Loucy (cell line): ENCODE measurements around the gene FPR1.

Experiments
- H2AFZ ChIP-seq: fragments of 200-600 bp; sonication (generic); 2 replicates; pipeline ENCODE4 v1.6.0; 2016; ENCODE audit warnings: antibody characterized with exemption, mild to moderate bottlenecking, low read length, moderate library complexity
- H3F3A ChIP-seq: fragments of 200-600 bp; 2 replicates; pipeline ENCODE4 v1.6.0; 2016; ENCODE audit warnings: antibody characterized with exemption, low read depth, mild to moderate bottlenecking
- H3K27me3 ChIP-seq: fragments of 200-600 bp; sonication (generic); 2 replicates; pipeline ENCODE4 v1.6.1; 2014; ENCODE audit warnings: low read length, mild to moderate bottlenecking; ENCODE audit not compliant: insufficient read depth, poor library complexity, severe bottlenecking
- H3K36me3 ChIP-seq: fragments of 200-600 bp; sonication (generic); 2 replicates; pipeline ENCODE4 v1.6.1; 2016; ENCODE audit warnings: low read length; ENCODE audit not compliant: insufficient read depth
- H3K4me1 ChIP-seq: fragments of 200-600 bp; sonication (generic); 2 replicates; pipeline ENCODE4 v1.5.1; 2014; ENCODE audit warnings: low read length, mild to moderate bottlenecking; ENCODE audit not compliant: insufficient read depth, poor library complexity, severe bottlenecking
- H3K4me2 ChIP-seq: fragments of 200-600 bp; sonication (generic); 2 replicates; pipeline ENCODE4 v1.6.0; 2014; ENCODE audit warnings: antibody characterized with exemption, low read length, low read depth, mild to moderate bottlenecking; ENCODE audit not compliant: poor library complexity, severe bottlenecking
- H3K4me3 ChIP-seq: fragments of 200-600 bp; sonication (generic); 2 replicates; pipeline ENCODE4 v1.5.1; 2014; ENCODE audit warnings: low read length, mild to moderate bottlenecking, mixed read lengths; ENCODE audit not compliant: poor library complexity, severe bottlenecking
- H3K79me2 ChIP-seq: fragments of 200-600 bp; sonication (generic); 2 replicates; pipeline ENCODE4 v1.6.1; 2014; ENCODE audit warnings: low read length; ENCODE audit not compliant: insufficient read depth
- H3K9ac ChIP-seq: fragments of 200-600 bp; sonication (generic); 2 replicates; pipeline ENCODE4 v1.6.0; 2014; ENCODE audit warnings: mild to moderate bottlenecking, low read depth, low read length, moderate library complexity; ENCODE audit not compliant: poor library complexity, severe bottlenecking
- H3K9me2 ChIP-seq: fragments of 200-600 bp; sonication (generic); replicated peaks from 2 replicates; pipeline ENCODE4 v1.6.1; 2016; ENCODE audit warnings: low read depth, low read length, mixed read lengths
- H3K9me3 ChIP-seq: fragments of 200-600 bp; sonication (generic); 2 replicates; pipeline ENCODE4 v1.6.1; 2014; ENCODE audit warnings: mild to moderate bottlenecking, antibody characterized with exemption, low read length, low read depth; ENCODE audit not compliant: insufficient read depth
- H4K20me1 ChIP-seq: fragments of 200-600 bp; sonication (generic); 2 replicates; pipeline ENCODE4 v1.6.0; 2014; ENCODE audit warnings: antibody characterized with exemption, low read length, mild to moderate bottlenecking; ENCODE audit not compliant: insufficient read depth, poor library complexity, severe bottlenecking
- EZH2phosphoT487 ChIP-seq: fragments of 200-600 bp; IDR thresholded peaks from 2 replicates; pipeline ENCODE4 v1.6.1; 2018; ENCODE audit warnings: antibody characterized with exemption, mild to moderate bottlenecking, moderate library complexity, borderline replicate concordance
- TF ChIP-seq, protein P1 (sequence below): fragments of 200-600 bp; sonication (generic); conservative IDR thresholded peaks from 2 replicates; pipeline ENCODE4 v1.5.1; 2014; ENCODE audit warnings: mild to moderate bottlenecking, antibody characterized with exemption, low read length

FPR1 gene

DNA sequence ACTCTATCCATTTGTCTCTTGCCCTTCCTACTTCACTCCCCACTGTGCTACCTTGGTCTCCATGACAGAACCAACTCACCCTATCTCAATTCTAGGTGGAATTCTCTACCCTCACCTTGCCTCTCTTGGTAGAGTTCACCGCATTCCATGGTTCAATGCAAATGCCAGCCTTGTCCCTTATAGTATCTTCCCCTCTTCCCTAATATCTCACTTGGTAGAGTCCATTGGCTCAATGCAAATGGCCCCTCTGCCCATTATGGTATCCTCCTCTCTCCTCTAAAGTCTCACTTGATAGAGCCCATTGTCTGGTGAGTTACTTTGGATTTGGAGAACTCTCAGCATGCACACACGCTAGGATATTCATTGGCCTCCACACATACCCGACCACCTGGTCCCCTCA is 35.8 kb downstream of the FPR1 start:
- Histone ChIP-seq H3K36me3 (no peaks in the 10 kb centered on the region), H3K4me2 (no peak overlapping the region), H3K79me2 (no peaks in the 10 kb centered on the region), H2AFZ (no peak overlapping the region), H3K9me2 (no peaks in the 10 kb centered on the region), H3K9ac (no peak overlapping the region), H3K4me1 (no peaks in the 10 kb centered on the region), H3K27me3 (no peaks in the 10 kb centered on the region), H3K4me3 (no peak overlapping the region), H3F3A (no peaks in the 10 kb centered on the region), H4K20me1 (no peaks in the 10 kb centered on the region), H3K9me3 (no peaks in the 10 kb centered on the region)
- TF ChIP-seq, protein P1, sequence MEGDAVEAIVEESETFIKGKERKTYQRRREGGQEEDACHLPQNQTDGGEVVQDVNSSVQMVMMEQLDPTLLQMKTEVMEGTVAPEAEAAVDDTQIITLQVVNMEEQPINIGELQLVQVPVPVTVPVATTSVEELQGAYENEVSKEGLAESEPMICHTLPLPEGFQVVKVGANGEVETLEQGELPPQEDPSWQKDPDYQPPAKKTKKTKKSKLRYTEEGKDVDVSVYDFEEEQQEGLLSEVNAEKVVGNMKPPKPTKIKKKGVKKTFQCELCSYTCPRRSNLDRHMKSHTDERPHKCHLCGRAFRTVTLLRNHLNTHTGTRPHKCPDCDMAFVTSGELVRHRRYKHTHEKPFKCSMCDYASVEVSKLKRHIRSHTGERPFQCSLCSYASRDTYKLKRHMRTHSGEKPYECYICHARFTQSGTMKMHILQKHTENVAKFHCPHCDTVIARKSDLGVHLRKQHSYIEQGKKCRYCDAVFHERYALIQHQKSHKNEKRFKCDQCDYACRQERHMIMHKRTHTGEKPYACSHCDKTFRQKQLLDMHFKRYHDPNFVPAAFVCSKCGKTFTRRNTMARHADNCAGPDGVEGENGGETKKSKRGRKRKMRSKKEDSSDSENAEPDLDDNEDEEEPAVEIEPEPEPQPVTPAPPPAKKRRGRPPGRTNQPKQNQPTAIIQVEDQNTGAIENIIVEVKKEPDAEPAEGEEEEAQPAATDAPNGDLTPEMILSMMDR = no peak
- TF ChIP-seq EZH2phosphoT487 = no peak

DNA sequence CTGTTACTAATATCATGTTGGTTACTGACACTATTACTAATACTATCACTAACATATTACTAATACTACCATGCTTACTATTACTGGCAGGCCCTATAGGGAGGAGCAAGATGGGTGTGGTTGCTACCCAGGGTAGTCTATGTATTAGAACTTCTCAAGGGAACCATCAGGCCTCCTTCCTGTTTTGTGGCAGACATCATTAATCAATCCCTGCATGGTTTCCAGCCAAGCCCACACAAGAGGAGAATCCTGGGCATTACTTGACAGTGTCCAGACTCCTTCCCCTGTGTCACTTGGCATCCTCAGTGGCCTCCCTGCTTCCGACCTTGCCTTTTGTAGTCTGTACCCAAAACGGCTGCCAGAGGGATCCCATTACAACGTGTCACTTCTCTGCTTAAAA is 36.8 kb downstream of the FPR1 start:
- Histone ChIP-seq H3K79me2 (no peaks in the 10 kb centered on the region), H2AFZ (0 out of 2 replicates have a peak overlapping the region, but pooled peaks have one; percentile 2), H3F3A (no peaks in the 10 kb centered on the region), H3K9ac (no peak overlapping the region), H3K9me2 (no peaks in the 10 kb centered on the region), H3K4me2 (no peak overlapping the region), H3K9me3 (no peaks in the 10 kb centered on the region), H3K4me1 (no peaks in the 10 kb centered on the region), H4K20me1 (no peaks in the 10 kb centered on the region), H3K4me3 (no peak overlapping the region), H3K36me3 (no peaks in the 10 kb centered on the region), H3K27me3 (no peaks in the 10 kb centered on the region)
- no peak for TF ChIP-seq EZH2phosphoT487
- TF ChIP-seq, protein P1 = no peak

DNA sequence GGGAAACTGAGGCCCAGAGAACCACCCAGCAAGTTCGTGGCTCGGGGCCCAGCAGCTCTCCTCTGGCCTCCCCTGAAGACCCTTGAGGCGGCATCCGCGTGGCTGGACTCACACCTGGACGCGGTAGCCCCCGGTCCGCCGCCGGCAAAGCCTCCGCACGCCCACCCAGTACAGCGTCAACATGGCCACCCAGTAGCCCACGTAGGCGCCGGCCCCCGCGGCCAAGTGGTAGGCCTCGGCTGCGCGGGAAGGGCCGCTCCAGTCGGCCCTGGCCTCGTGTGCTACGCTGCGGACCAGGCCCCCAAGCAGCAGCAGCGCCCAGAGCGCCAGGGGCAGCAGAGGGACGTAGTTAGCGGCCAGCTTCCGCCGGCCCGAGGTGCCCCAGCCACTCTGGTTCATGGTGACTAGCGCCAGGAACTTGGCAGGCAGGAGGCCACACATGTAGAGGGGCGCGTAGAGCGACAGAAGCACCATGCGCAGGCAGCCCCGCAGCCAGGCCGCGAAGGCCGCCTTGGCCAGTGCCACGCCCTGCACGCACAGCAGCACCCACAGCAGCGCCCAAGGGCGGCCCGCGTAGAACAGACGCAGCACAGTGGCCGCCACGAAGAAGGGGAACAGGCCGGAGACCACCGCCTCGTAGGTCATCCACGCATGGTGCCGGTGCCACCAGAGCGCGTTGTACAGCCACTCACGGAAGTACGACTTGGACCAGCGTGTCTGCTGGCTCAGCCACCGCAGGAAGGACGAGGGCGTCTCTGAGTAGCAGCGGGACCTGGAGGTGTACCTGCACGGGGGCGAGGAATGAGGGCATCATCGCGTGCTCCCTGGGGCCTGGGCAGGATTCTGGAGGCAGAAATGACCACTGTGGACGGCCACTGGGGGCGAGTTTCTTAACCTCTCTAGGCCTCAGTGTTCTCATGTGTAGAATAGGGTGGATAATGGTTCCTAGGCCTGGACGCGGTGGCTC is 38.1 kb downstream of the FPR1 start:
- no peaks in the 10 kb centered on the region for H3F3A ChIP-seq
- H3K79me2 ChIP-seq = no peaks in the 10 kb centered on the region
- no peaks in the 10 kb centered on the region for H3K9me3 ChIP-seq
- H3K4me2 ChIP-seq = no peak overlapping the region
- TF ChIP-seq, protein P1 = no peak
- no peak for TF ChIP-seq EZH2phosphoT487
- no peak overlapping the region for H2AFZ ChIP-seq
- no peaks in the 10 kb centered on the region for H4K20me1 ChIP-seq
- H3K9me2 ChIP-seq = no peaks in the 10 kb centered on the region
- no peaks in the 10 kb centered on the region for H3K36me3 ChIP-seq
- H3K4me3 ChIP-seq = no peak overlapping the region
- no peak overlapping the region for H3K9ac ChIP-seq
- H3K27me3 ChIP-seq = no peaks in the 10 kb centered on the region
- no peaks in the 10 kb centered on the region for H3K4me1 ChIP-seq
